ENCODE measurements around the gene AHRR.
A peak's percentile ranks its signal among the peaks of the same experiment; 100 is the strongest.
"Not testable (repeated sequence)": the region's sequence is repeated elsewhere in the genome, so short reads cannot be mapped to it uniquely, and the experiment has no call there.

AHRR gene

DNA sequence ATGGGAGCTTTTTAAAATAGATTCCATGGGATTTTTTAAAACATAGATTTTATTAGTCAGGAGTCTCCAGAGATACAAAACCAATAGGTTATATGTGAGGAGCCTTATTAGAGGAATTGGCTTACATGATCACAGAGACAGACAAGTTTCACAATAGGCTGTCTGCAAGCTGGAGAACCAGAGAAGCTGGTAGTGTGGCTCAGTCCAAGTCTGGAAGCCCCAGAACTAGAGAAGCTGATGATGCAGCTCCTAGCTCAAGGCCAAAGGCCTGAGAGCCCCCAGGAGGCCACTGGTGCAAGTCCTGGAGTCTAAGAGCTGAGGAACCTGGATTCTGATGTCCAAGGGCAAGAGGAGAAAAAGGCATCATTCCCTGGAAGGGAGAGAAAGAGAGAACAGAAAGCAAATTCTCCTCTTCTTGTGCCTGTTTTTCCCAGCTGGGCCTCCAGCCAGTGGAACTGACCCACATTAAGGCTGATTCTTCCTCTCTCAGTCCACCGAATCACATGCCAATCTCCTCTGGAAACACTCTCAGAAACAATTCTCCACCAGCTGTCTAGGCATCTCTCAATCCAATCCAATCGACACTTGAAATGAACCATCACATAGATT is 59.3 kb downstream of the AHRR start:
- DNase-seq = no peak

DNA sequence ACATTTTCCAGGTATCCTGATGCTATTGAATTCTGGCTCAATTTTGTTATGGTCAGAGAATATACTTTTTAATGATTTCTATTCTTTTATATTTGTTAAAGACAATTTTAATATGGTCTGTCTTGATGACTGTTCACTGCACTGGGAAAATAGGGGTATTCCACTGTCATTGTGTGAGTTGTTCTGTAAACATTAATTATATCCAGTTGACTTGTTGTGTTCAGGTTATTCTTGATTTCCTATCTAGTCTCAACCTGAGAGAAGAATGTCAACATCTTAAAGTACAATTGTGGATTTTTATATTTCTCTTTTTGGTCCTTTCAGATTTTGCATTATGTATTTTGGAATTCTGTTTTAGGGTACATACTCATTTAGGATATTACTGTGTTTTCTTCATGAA is 61.6 kb downstream of the AHRR start:
- DNase-seq = no peak

GRCh38 chr5:383621-384020 is 62.1 kb downstream of the AHRR start:
- no peak for DNase-seq

GRCh38 chr5:384576-384975 is 63.1 kb downstream of the AHRR start:
- not testable (repeated sequence) for DNase-seq

DNA sequence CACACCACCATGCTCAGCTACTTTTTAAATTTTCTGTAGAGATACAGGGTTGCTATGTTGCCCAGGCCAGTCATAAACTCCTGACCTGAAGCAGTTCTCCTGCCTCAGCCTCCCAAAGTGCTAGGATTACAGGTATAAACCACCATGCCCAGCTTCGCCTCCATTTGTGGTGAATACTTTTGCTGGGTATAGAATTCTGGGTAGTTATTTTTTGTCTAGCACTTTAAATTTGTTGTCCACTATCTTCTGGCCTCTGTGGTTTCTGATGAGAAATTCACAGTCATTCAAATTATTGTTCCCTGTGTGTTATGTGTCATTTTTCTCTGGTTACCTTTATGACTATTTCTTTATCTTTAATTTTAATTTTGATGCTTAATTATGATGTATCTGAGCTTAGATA is 63.8 kb downstream of the AHRR start:
- no peak for DNase-seq

DNA sequence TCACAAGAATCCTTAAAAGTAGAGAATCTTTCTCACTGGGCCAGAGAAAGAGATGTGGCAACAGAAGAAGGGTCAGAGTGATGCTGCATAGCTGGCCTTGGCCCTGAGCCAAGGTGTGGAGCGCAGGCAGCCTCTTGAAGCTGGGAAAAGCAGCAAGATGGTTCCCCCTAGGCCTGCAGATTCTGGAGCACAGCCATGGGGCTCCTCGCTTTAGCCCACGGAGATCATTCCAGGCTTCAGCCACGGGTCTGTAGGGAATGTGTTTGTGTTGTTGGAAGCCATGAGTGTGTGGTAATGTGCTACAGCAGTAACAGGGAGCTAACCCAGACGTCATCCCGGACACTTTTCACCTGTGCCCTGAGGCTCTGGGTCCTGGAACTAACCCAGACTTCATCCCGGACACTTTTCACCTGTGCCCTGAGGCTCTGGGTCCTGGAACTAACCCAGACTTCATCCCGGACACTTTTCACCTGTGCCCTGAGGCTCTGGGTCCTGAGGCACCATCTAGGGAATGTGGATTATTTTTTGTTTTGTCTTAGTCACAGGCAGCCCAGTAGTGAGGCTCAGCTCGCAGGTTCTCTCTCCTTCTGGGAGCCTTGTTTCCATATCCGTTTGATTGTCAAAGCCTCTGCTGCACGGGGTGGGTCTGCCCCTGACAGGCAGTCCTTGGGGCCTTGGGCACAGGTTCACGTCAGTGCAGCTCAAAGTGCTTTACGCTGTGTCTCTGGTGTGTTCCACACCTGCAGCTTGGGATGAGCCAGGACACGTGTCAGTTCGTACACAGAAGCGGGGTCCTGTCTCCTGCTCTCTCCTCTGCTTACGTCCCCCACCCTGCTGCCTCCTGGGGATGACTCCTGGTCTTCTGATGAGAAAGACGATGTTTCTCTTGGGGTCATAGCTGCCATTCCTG is 65.2 kb downstream of the AHRR start:
- DNase-seq = no peak

DNA sequence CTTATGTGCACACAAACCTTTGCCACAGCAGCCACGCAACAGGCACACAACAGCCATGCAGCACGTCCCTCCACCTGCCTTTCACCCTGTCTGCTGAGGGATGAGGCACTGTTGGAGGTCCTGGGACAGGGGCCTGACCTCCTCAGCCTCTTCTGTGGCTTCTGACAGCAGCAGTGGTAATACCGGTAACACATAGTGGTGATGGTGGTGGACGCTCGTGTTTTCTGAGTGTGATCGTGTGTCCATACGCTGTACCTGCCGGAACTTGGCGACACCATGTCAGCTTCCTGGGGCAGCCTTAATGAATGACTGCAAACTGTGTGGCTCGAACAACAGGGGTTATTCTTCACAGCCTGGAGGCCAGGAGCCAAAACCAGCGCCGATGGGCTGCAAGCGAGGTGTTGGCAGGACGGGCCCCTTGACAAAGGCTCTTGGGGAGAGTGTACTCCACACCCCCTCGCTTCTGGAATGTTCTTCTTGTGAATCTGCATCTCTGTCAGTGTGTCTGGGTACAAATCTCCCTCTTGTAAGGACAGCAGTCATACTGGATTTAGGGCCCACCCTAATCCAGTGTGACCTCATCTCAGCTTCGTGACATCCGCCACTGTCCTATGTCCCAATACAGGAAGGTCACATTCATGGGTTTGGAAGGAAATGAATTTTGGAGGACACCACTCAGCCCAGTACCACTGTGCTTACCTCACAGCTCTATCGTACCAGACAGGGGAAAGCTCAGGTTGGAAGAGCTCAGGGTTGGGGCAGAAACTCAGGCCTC is 66.2 kb downstream of the AHRR start:
- DNase-seq = no peak

DNA sequence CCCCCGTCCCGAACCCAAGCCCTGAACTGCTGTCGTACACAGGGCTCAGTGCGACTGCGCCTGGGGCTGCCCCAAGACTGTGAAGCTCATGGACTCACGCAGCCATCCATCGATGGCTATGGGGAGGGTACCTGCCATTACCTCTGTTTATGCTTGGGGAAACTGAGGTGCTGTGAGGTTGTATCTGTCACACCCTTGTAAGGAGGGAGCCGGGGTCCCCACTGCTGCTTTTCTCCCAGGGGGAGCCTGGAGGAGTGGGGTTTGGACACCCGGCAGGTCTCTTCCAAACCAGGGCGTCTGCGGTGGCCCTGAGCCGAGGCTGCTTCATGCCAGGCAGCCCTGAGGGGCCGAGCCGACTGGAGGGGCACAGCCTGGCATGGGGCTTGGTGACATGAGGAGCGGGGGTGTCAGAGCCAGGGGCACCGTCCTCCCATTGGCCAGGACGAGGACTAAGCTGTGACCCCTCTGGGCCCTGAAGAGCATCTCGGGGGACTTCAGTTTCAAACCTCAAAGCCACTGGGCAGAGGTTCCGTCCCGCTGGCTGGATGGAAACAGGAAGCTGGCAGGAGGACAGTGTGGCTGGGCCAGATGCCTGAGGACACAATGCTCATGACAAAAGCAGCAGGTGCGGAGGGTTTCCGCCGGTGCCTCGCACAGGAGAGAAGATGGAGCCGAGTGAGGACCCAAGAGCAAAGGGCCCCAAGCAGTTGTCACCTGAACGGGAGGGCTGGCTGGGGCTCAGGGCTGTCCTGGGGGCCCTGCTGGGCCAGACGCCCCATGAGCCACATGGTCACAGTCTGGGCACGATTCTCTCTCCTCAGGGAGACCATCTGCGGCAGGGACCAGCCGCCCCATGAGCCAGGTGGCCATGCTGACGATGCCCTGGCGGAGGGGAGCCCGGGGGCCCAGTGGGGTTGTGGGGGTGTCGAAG is 67.0 kb downstream of the AHRR start:
- no peak for DNase-seq

- no peak for DNase-seq
Observed at GRCh38 chr5:389197-389821, 67.8 kb downstream of the AHRR start.

DNA sequence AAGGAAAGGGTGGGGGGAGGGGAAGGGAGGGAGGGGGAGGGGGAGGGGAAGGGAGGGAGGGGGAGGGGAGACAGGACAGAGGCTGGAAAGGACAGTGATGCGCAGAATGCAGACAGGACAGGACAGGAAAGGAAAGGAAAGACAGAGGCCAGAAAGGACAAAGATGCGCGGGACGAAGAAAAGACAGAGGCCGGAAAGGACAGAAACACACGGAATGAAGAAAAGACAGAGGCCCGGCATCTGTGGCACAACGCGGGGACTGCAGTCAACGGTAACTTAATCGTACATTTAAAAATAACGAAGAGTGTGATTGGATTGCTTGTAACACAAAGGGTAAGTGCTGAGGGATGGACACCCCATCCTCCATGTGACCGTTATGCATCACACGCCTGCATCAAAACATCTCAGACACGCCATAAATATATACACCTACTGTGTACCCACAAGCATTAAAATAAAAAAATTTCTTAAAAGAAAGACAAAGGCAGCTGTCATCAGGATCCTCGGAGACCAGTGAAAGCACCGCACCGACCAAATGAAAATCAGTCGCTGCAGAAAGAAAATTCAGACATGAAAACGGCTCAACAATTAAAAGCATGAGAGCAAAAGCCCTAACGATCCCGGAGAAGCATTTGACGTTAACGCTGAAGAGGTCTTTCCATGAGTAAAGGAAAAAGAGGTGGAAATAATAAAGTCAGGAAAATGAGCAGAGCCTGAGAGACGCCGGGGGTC is 68.5 kb downstream of the AHRR start:
- no peak for DNase-seq

DNA sequence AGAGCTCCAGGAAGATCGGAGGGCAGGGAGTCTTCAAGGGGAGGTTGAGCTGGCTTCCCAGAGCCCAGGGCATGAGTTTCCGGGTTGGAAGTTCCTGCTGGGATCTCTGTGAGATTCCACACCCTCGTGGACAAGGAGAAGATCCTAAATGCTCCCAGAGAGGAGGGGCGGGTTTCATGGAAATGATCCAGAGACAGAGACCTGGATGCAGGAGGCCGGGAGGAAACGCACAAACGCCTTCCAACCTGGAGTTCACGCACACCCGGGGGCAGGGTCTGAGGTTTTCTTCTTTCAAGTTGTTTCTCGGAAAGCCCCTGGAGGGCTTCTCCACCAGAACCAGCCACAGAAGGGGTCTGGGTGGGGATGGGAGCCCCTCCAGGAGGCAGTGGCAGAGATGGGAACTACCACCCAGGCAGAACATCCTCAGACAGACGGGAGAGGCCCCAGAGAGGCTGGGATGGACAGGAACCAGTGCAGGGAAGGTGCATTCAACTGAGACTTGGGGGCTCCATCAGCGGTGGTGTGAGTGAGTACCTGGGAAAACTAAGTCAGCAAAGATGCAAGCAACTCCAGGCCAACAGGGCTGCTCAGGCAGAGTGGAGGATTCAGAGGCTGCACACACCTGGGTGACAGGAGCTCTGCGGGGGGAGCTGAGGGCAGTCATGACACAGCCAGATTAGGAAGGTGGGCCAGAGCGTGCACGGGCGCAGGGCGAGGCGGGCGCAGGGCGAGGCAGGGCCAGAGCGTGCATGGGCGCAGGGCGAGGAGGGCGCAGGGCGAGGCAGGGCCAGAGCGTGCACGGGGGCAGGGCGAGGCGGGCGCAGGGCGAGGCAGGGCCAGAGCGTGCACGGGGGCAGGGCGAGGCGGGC is 69.3 kb downstream of the AHRR start:
- DNase-seq = no peak

DNA sequence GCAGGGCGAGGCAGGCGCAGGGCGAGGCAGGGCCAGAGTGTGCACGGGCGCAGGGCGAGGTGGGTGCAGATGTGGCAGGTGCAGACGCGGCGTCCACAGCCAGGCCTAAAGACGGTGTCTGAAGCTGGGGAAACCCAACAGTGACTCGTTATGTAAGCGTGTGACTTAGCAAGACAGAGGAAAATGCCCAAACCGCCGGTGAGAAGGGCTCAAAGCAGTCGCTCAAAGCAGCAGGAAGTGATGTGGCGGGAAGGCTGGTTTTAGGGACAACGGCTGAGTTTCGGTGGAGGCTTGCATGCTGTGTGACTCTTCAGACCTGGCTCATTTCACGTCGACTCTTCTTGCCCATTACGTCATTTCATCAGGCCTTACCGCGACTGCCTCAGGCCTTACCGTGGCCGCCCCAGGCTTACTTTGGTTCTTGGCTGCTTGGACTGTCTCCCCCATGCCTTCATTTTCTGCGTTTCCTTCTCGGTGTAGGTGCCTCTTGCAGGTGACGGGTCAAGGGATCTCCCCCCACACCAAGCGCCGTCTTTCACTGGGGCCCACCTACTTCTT is 71.0 kb downstream of the AHRR start:
- peak; percentile 15 for DNase-seq

- no peak for DNase-seq
Observed at GRCh38 chr5:393846-394275, 72.3 kb downstream of the AHRR start.

GRCh38 chr5:394671-395155 is 73.2 kb downstream of the AHRR start:
- DNase-seq = no peak

DNA sequence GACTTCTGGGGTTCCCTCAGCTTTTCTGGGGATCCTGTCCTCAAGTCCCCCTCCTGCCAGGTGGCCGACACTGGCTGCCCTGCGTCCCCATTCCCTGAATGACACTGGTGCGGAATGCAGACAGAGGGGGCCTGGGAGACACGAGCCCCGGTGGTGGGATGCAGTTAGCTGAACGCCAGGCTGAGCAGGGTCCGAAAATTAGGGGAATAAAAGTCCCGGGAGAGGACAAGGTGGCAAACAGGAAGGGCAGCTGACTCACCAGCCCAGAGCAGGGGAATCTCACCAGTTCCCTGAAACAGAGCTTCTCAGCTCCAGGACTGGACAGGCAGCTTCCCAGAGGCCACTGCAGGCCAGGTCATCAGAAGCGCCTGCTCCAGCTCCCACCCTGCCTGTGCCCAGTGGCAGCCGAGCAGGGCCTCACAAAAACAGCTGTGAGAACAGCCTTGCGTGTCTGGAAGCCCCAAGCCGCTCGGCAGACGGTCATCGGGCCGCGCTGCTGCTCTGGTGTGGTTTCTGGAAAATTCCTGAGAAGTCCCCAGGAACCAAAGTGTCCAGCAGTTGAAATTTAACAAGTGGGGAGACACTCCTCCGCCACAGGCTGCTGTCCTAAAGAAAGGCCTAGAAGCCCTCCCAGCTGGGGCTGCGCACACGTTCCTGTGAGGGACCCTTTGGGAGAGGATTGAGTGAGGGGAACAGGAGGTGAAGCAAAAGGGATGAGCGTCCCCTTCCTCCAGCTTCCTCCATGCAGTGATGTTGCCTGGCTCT is 73.8 kb downstream of the AHRR start:
- DNase-seq = no peak

- no peak for DNase-seq
Observed at GRCh38 chr5:395921-396530, 74.5 kb downstream of the AHRR start.

GRCh38 chr5:396531-396961 is 75.0 kb downstream of the AHRR start:
- DNase-seq = no peak

GRCh38 chr5:398141-398474 is 76.6 kb downstream of the AHRR start:
- DNase-seq = not testable (repeated sequence)
